GM23338 (cell line): Measurements from ENCODE around the gene RBM12. TPM values are rescaled to one million over a fixed set of nuclear protein-coding genes. Genes with fewer than 3 reads are reported as not detected.

Experiments used
- ATAC-seq: fragments of 200-7000 bp; cut with Tn5 transposase; 3 replicates; pipeline ENCODE4 v1.9.1; 2020
- DNase-seq: peaks from one replicate; pipeline ENCODE4 v3.0.0-alpha.2; 2015; ENCODE audit warnings: low spot score
- H2AFZ ChIP-seq: fragments of 200-600 bp; sonication (generic); 2 replicates; pipeline ENCODE4 v1.8.0; 2016; ENCODE audit warnings: antibody characterized with exemption, mild to moderate bottlenecking, moderate library complexity
- H3F3A ChIP-seq: fragments of 200-600 bp; sonication (generic); replicated peaks from 2 replicates; pipeline ENCODE4 v1.8.0; 2017; ENCODE audit warnings: antibody characterized with exemption, mixed run types, low read depth
- H3K27ac ChIP-seq: fragments of 200-600 bp; sonication (generic); 2 replicates; pipeline ENCODE4 v1.6.1; 2016; ENCODE audit warnings: low read depth
- H3K27me3 ChIP-seq: fragments of 200-600 bp; sonication (generic); 2 replicates; pipeline ENCODE4 v1.8.0; 2016; ENCODE audit warnings: mild to moderate bottlenecking, mixed run types, moderate library complexity; ENCODE audit not compliant: insufficient read depth
- H3K36me3 ChIP-seq: fragments of 200-600 bp; sonication (generic); 2 replicates; pipeline ENCODE4 v1.8.0; 2016; ENCODE audit warnings: mild to moderate bottlenecking; ENCODE audit not compliant: insufficient read depth
- H3K4me1 ChIP-seq: fragments of 200-600 bp; sonication (generic); 2 replicates; pipeline ENCODE4 v1.8.0; 2016; ENCODE audit warnings: mild to moderate bottlenecking, moderate library complexity; ENCODE audit not compliant: insufficient read depth
- H3K4me2 ChIP-seq: fragments of 200-600 bp; sonication (generic); 2 replicates; pipeline ENCODE4 v1.7.1; 2017; ENCODE audit warnings: mixed run types
- H3K4me3 ChIP-seq: fragments of 200-600 bp; sonication (generic); 2 replicates; pipeline ENCODE4 v1.6.1; 2016; ENCODE audit warnings: mixed run types
- H3K79me2 ChIP-seq: fragments of 200-600 bp; sonication (generic); replicated peaks from 2 replicates; pipeline ENCODE4 v1.8.0; 2017; ENCODE audit warnings: mild to moderate bottlenecking; ENCODE audit not compliant: insufficient read depth
- H3K9me2 ChIP-seq: fragments of 200-600 bp; sonication (generic); 2 replicates; pipeline ENCODE4 v1.8.0; 2017; ENCODE audit not compliant: insufficient read depth
- H4K20me1 ChIP-seq: fragments of 200-600 bp; sonication (generic); replicated peaks from 2 replicates; pipeline ENCODE4 v1.8.0; 2017; ENCODE audit warnings: mild to moderate bottlenecking; ENCODE audit not compliant: insufficient read depth
- H3K27ac Mint-ChIP-seq: 2 replicates; pipeline ENCODE4 v1.8.0; 2020; ENCODE audit warnings: inconsistent platforms, mild to moderate bottlenecking, moderate library complexity, mixed read lengths
- H3K27me3 Mint-ChIP-seq: 3 replicates; pipeline ENCODE4 v1.8.0; 2022; ENCODE audit warnings: low read depth, mild to moderate bottlenecking, moderate library complexity, mixed read lengths, inconsistent platforms; ENCODE audit not compliant: insufficient read depth, poor library complexity
- H3K36me3 Mint-ChIP-seq: 3 replicates; pipeline ENCODE4 v1.8.0; 2021; ENCODE audit warnings: low read depth, mild to moderate bottlenecking, inconsistent platforms, moderate library complexity, mixed read lengths
- H3K4me1 Mint-ChIP-seq: 3 replicates; pipeline ENCODE4 v1.8.0; 2020; ENCODE audit warnings: mild to moderate bottlenecking, inconsistent platforms, mixed read lengths
- H3K4me3 Mint-ChIP-seq: 3 replicates; pipeline ENCODE4 v1.8.0; 2021; ENCODE audit warnings: moderate library complexity, mild to moderate bottlenecking, inconsistent platforms, mixed read lengths
- H3K9me3 Mint-ChIP-seq: 3 replicates; pipeline ENCODE4 v1.8.0; 2020; ENCODE audit warnings: moderate library complexity, mild to moderate bottlenecking, inconsistent platforms, mixed read lengths
- CREB1 ChIP-seq: fragments of 250-450 bp; sonication (Bioruptor Pico); IDR thresholded peaks from 2 replicates; pipeline ENCODE4 v1.5.0; 2020; ENCODE audit warnings: low read depth, mild to moderate bottlenecking, moderate library complexity
- EZH2 ChIP-seq: fragments of 200-600 bp; sonication (generic); IDR thresholded peaks from one replicate; pipeline ENCODE4 v1.8.0; 2017; ENCODE audit warnings: antibody characterized with exemption, mild to moderate bottlenecking, low read depth; ENCODE audit not compliant: unreplicated experiment
- JUNB ChIP-seq: IDR thresholded peaks from one replicate; pipeline ENCODE4 v1.6.1; 2016; ENCODE audit warnings: antibody characterized with exemption; ENCODE audit not compliant: unreplicated experiment
- POLR2AphosphoS5 ChIP-seq: IDR thresholded peaks from 2 replicates; pipeline ENCODE4 v1.6.1; 2016; ENCODE audit warnings: antibody characterized with exemption, low read depth
- STAT1 ChIP-seq: IDR thresholded peaks from one replicate; pipeline ENCODE4 v1.6.1; 2016; ENCODE audit warnings: antibody characterized with exemption; ENCODE audit not compliant: unreplicated experiment
- ZNF331 ChIP-seq: fragments of 250-450 bp; sonication (Bioruptor Pico); IDR thresholded peaks from 2 replicates; pipeline ENCODE4 v1.5.0; 2020; ENCODE audit warnings: low read depth, mild to moderate bottlenecking, moderate library complexity
- polyA plus RNA-seq: library from polyadenylated mRNA; unstranded; fragments of >200 nt; fragmentation: Nextera tagmentation; extraction: Ambion mirVana; gene quantifications from 2 replicates; pipeline ENCODE4 v1.2.1, GENCODE V29; 2016
- total RNA-seq: library from RNA; depleted of rRNA; stranded (reverse); fragments of >200 nt; shearing (Covaris generic); gene quantifications from 2 replicates; pipeline ENCODE4 v1.2.3, GENCODE V29; 2014
- TF ChIP-seq, protein P1 (sequence below): fragments of 250-450 bp; sonication (Bioruptor Pico); IDR thresholded peaks from 2 replicates; pipeline ENCODE4 v1.5.0; 2020; ENCODE audit warnings: mild to moderate bottlenecking, moderate library complexity
- TF ChIP-seq, protein P2 (sequence below): IDR thresholded peaks from 2 replicates; pipeline ENCODE4 v1.6.1; 2016; ENCODE audit warnings: antibody characterized with exemption

The RBM12 gene
- total and polyA plus RNA-seq, 2 experiments from 2014 or later = 22.3 to 82.2 TPM

- Histone ChIP-seq H3K4me1 (peaks cover 12% of the 10 kb centered on the region), H3K36me3 (peaks cover 4% of the 10 kb centered on the region), H2AFZ (peak overlapping the region; percentile 100), H3F3A (peaks cover 48% of the 10 kb centered on the region), H3K79me2 (peaks cover 11% of the 10 kb centered on the region), H3K4me3 (peak overlapping the region; percentile 99), H3K9me2 (no peaks in the 10 kb centered on the region), H3K4me2 (peak overlapping the region; percentile 99), H3K27ac (peak overlapping the region; percentile 74; the same call in 1 of the 2 replicates), H4K20me1 (peaks cover 7% of the 10 kb centered on the region; the same call in 1 of the 2 replicates), H3K27me3 (no peaks in the 10 kb centered on the region)
- ATAC-seq (peak; percentile 27), DNase-seq (peak; percentile 44)
- Mint-ChIP-seq H3K4me1 (peaks cover 17% of the 10 kb centered on the region), H3K27me3 (peaks cover 14% of the 10 kb centered on the region), H3K36me3 (peaks cover 33% of the 10 kb centered on the region), H3K9me3 (no peaks in the 10 kb centered on the region), H3K4me3 (peak overlapping the region; percentile 88), H3K27ac (no peak overlapping the region)
- TF ChIP-seq EZH2 = no peak
- TF ChIP-seq CREB1 (CRISPR knock-in tag) = no peak
- no peak for TF ChIP-seq POLR2AphosphoS5
Observed at GRCh38 chr20:35698298-35699126, 33.8 kb upstream of the RBM12 start.

- Histone ChIP-seq H3K27ac (no peak overlapping the region), H3K9me2 (no peaks in the 10 kb centered on the region), H3K36me3 (peaks cover 4% of the 10 kb centered on the region; the same call in 1 of the 2 replicates), H3K4me3 (peak overlapping the region; percentile 99), H4K20me1 (peaks cover 7% of the 10 kb centered on the region; the same call in 1 of the 2 replicates), H2AFZ (peak overlapping the region; percentile 100), H3F3A (peaks cover 45% of the 10 kb centered on the region), H3K79me2 (peaks cover 11% of the 10 kb centered on the region), H3K4me1 (peaks cover 12% of the 10 kb centered on the region), H3K4me2 (peak overlapping the region; percentile 99), H3K27me3 (no peaks in the 10 kb centered on the region)
- Mint-ChIP-seq H3K9me3 (no peaks in the 10 kb centered on the region), H3K36me3 (peaks cover 30% of the 10 kb centered on the region), H3K27me3 (peaks cover 14% of the 10 kb centered on the region), H3K27ac (no peak overlapping the region), H3K4me3 (peak overlapping the region; percentile 88), H3K4me1 (peaks cover 17% of the 10 kb centered on the region)
- ATAC-seq (no peak), DNase-seq (no peak)
- TF ChIP-seq JUNB = no peak
- TF ChIP-seq CREB1 (CRISPR knock-in tag) = no peak
- TF ChIP-seq, protein P1, sequence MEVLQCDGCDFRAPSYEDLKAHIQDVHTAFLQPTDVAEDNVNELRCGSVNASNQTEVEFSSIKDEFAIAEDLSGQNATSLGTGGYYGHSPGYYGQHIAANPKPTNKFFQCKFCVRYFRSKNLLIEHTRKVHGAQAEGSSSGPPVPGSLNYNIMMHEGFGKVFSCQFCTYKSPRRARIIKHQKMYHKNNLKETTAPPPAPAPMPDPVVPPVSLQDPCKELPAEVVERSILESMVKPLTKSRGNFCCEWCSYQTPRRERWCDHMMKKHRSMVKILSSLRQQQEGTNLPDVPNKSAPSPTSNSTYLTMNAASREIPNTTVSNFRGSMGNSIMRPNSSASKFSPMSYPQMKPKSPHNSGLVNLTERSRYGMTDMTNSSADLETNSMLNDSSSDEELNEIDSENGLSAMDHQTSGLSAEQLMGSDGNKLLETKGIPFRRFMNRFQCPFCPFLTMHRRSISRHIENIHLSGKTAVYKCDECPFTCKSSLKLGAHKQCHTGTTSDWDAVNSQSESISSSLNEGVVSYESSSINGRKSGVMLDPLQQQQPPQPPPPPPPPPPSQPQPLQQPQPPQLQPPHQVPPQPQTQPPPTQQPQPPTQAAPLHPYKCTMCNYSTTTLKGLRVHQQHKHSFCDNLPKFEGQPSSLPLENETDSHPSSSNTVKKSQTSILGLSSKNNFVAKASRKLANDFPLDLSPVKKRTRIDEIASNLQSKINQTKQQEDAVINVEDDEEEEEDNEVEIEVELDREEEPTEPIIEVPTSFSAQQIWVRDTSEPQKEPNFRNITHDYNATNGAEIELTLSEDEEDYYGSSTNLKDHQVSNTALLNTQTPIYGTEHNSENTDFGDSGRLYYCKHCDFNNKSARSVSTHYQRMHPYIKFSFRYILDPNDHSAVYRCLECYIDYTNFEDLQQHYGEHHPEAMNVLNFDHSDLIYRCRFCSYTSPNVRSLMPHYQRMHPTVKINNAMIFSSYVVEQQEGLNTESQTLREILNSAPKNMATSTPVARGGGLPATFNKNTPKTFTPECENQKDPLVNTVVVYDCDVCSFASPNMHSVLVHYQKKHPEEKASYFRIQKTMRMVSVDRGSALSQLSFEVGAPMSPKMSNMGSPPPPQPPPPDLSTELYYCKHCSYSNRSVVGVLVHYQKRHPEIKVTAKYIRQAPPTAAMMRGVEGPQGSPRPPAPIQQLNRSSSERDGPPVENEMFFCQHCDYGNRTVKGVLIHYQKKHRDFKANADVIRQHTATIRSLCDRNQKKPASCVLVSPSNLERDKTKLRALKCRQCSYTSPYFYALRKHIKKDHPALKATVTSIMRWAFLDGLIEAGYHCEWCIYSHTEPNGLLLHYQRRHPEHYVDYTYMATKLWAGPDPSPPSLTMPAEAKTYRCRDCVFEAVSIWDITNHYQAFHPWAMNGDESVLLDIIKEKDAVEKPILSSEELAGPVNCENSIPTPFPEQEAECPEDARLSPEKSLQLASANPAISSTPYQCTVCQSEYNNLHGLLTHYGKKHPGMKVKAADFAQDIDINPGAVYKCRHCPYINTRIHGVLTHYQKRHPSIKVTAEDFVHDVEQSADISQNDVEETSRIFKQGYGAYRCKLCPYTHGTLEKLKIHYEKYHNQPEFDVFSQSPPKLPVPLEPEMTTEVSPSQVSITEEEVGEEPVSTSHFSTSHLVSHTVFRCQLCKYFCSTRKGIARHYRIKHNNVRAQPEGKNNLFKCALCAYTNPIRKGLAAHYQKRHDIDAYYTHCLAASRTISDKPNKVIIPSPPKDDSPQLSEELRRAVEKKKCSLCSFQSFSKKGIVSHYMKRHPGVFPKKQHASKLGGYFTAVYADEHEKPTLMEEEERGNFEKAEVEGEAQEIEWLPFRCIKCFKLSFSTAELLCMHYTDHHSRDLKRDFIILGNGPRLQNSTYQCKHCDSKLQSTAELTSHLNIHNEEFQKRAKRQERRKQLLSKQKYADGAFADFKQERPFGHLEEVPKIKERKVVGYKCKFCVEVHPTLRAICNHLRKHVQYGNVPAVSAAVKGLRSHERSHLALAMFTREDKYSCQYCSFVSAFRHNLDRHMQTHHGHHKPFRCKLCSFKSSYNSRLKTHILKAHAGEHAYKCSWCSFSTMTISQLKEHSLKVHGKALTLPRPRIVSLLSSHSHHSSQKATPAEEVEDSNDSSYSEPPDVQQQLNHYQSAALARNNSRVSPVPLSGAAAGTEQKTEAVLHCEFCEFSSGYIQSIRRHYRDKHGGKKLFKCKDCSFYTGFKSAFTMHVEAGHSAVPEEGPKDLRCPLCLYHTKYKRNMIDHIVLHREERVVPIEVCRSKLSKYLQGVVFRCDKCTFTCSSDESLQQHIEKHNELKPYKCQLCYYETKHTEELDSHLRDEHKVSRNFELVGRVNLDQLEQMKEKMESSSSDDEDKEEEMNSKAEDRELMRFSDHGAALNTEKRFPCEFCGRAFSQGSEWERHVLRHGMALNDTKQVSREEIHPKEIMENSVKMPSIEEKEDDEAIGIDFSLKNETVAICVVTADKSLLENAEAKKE (CRISPR knock-in tag) = no peak
- TF ChIP-seq EZH2 = no peak
- TF ChIP-seq, protein P2, sequence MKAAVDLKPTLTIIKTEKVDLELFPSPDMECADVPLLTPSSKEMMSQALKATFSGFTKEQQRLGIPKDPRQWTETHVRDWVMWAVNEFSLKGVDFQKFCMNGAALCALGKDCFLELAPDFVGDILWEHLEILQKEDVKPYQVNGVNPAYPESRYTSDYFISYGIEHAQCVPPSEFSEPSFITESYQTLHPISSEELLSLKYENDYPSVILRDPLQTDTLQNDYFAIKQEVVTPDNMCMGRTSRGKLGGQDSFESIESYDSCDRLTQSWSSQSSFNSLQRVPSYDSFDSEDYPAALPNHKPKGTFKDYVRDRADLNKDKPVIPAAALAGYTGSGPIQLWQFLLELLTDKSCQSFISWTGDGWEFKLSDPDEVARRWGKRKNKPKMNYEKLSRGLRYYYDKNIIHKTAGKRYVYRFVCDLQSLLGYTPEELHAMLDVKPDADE = no peak
- TF ChIP-seq ZNF331 = no peak
- TF ChIP-seq STAT1 = no peak
Observed at GRCh38 chr20:35697696-35698297, 33.1 kb upstream of the RBM12 start.
